Stimulated activated CD4-positive, alpha-beta T cell treated with anti-CD3 and anti-CD28 coated beads, Interleukin-2, amount 100 ng/mL, for 4 hours (primary cell): ENCODE data around the gene ARHGEF18.

Experiments used
- DNase-seq: peaks from one replicate; pipeline ENCODE4 v3.0.0-alpha.2; 2020; ENCODE audit warnings: low read depth

The ARHGEF18 gene

GRCh38 chr19:7386308-7386707, 37.6 kb downstream of the ARHGEF18 start:
- DNase-seq: no peak

GRCh38 chr19:7386769-7387168, 38.0 kb downstream of the ARHGEF18 start:
- DNase-seq: no peak

- no peak for DNase-seq
These were observed 42.5 kb downstream of the ARHGEF18 start for GRCh38 chr19:7391218-7391670.

GRCh38 chr19:7393459-7393858, 44.7 kb downstream of the ARHGEF18 start:
- no peak for DNase-seq

- no peak for DNase-seq
These were observed 45.4 kb downstream of the ARHGEF18 start for GRCh38 chr19:7393939-7394730.

GRCh38 chr19:7394731-7395359, 46.1 kb downstream of the ARHGEF18 start:
- peak; percentile 85 for DNase-seq

- DNase-seq: no peak
These were observed 46.8 kb downstream of the ARHGEF18 start for GRCh38 chr19:7395360-7396066.

GRCh38 chr19:7397687-7398086, 49.0 kb downstream of the ARHGEF18 start:
- no peak for DNase-seq
